ENCODE data around the gene SIAH2. TPM values are rescaled to one million over a fixed set of nuclear protein-coding genes. Genes with fewer than 3 reads are reported as not detected.

SIAH2 gene, protein sequence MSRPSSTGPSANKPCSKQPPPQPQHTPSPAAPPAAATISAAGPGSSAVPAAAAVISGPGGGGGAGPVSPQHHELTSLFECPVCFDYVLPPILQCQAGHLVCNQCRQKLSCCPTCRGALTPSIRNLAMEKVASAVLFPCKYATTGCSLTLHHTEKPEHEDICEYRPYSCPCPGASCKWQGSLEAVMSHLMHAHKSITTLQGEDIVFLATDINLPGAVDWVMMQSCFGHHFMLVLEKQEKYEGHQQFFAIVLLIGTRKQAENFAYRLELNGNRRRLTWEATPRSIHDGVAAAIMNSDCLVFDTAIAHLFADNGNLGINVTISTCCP
- total RNA-seq (15.9 TPM), polyA plus RNA-seq (ENCODE audit: insufficient read depth in 1 of 8, insufficient read length in 8 of 8, low replicate concordance in 1 of 8) (10 to 100 TPM; 19.1 to 22.1 (median 20.2) TPM)
- long read RNA-seq, donor 1, transcript SIAH2-201 (2 exons, 2,517 nt): major isoform, 8 of 8 reads
- long read RNA-seq, donor 1, partial matches to known transcripts: 0 of 8 reads
- long read RNA-seq, donor 1, other reads (novel, unspliced or antisense): 0 of 8 reads
- long read RNA-seq, donor 2, partial matches to known transcripts: 0 of 3 reads
- long read RNA-seq, donor 2, other reads (novel, unspliced or antisense): 0 of 3 reads
- long read RNA-seq, donor 3, transcript SIAH2-201 (2 exons, 2,517 nt): major isoform, 11 of 11 reads
- long read RNA-seq, donor 3, partial matches to known transcripts: 0 of 11 reads
- long read RNA-seq, donor 3, other reads (novel, unspliced or antisense): 0 of 11 reads
- long read RNA-seq, donor 4, transcript SIAH2-201 (2 exons, 2,517 nt): major isoform, 10 of 11 reads
- long read RNA-seq, donor 4, partial matches to known transcripts: 0 of 11 reads
- long read RNA-seq, donor 4, other reads (novel, unspliced or antisense): 0 of 11 reads
- long read RNA-seq, donor 5, transcript SIAH2-201 (2 exons, 2,517 nt): major isoform, 19 of 19 reads
- long read RNA-seq, donor 5, partial matches to known transcripts: 0 of 19 reads
- long read RNA-seq, donor 5, other reads (novel, unspliced or antisense): 0 of 19 reads
- long read RNA-seq, donor 6, transcript SIAH2-201 (2 exons, 2,517 nt): major isoform, 23 of 23 reads
- long read RNA-seq, donor 6, partial matches to known transcripts: 0 of 23 reads
- long read RNA-seq, donor 6, other reads (novel, unspliced or antisense): 0 of 23 reads
- long read RNA-seq, donor 7, transcript SIAH2-201 (2 exons, 2,517 nt): major isoform, 12 of 12 reads
- long read RNA-seq, donor 7, partial matches to known transcripts: 0 of 12 reads
- long read RNA-seq, donor 7, other reads (novel, unspliced or antisense): 0 of 12 reads
- long read RNA-seq, donor 8, transcript SIAH2-201 (2 exons, 2,517 nt): major isoform, 8 of 8 reads
- long read RNA-seq, donor 8, partial matches to known transcripts: 0 of 8 reads
- long read RNA-seq, donor 8, other reads (novel, unspliced or antisense): 0 of 8 reads
- long read RNA-seq, donor 9, transcript SIAH2-201 (2 exons, 2,517 nt): major isoform, 6 of 6 reads
- long read RNA-seq, donor 9, partial matches to known transcripts: 0 of 6 reads
- long read RNA-seq, donor 9, other reads (novel, unspliced or antisense): 0 of 6 reads
- long read RNA-seq, donor 10, transcript SIAH2-201 (2 exons, 2,517 nt): major isoform, 15 of 15 reads
- long read RNA-seq, donor 10, partial matches to known transcripts: 0 of 15 reads
- long read RNA-seq, donor 10, other reads (novel, unspliced or antisense): 0 of 15 reads
- long read RNA-seq, donor 11, transcript SIAH2-201 (2 exons, 2,517 nt): major isoform, 10 of 10 reads
- long read RNA-seq, donor 11, partial matches to known transcripts: 0 of 10 reads
- long read RNA-seq, donor 11, other reads (novel, unspliced or antisense): 0 of 10 reads

DNA sequence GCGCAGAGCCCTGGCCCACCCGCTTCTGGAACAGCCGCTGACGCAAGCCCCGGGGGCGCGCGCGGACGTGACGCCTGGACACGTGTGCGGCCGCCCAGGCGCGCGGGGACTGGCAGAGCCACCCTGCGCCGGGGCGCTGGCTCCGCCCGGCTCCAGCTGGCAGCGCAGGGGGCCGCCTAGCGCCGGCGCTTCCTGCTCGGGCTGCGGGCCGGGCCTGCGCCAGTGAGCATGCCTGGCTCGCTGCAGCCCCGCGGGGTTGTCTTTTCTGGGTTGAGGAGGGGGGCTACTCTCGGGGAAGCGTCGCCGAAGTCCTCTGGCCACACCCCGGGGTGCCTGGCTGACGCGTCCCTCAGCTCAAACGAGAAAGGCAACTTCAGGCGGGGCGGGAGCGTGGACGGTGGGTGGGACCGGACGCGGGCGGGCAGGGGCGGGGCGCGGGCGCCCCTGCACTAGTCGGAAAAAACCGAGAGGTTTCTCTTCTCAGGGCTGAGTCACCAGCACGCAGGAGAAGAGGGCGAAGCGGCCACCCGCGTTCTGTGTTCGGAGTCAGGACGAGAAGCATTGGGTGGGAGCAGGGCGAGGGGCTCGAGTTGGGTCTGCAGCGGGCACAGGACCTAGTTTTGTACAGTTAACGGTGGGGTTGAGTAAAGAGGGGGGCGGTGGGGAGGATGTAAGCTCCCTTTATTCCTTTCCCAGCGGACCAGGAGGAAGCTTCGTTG is at the start of gene SIAH2:
TSS of gene SIAH2 (minus strand) at position 48 of the 719 bp plus-strand sequence. CDS start 320 bp downstream, outside the sequence.
- DNase-seq: peak; percentile 97
- Histone ChIP-seq H3K4me3 (ENCODE audit: low read length) (peak within 1 kb of the TSS; percentile 79), H3K36me3 (ENCODE audit: control insufficient read depth, insufficient read depth, low read length) (peaks cover 4% of the 10 kb centered on the region), H3K4me1 (ENCODE audit: control insufficient read depth, insufficient read depth, low read length) (peaks cover 13% of the 10 kb centered on the region), H3K27me3 (ENCODE audit: control insufficient read depth, insufficient read depth, low read length) (no peaks in the 10 kb centered on the region), H3K27ac (ENCODE audit: low read length) (peak within 1 kb of the TSS; percentile 95), H3K9me3 (replicated peaks; ENCODE audit: control insufficient read depth, low read depth, low read length) (no peaks in the 10 kb centered on the region)
- WGBS (ENCODE audit: insufficient coverage): under 1% methylated on average over 58 of the region's 70 CpGs

DNA sequence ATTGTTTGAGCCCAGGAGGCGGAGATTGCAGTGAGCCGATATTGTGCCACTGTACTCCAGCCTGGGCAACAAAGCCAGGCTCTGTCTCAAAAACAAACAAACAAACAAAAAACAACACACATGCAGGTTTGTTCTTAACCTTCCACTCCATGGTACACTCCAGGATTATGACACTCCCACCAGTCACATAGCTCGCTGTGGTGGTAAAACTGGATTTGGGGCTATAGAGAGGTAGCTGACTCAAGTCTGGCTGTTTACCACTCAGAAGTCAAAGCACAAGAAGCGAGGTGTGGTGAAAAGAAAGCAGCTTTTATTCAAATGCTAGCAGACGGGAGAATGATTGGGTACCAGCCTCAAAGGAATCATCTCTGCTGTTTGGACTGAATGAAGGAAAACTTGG is 49.0 kb upstream of the SIAH2 start:
- H3K36me3 ChIP-seq (ENCODE audit: control insufficient read depth, insufficient read depth, low read length): no peaks in the 10 kb centered on the region
- H3K27me3 ChIP-seq (ENCODE audit: control insufficient read depth, insufficient read depth, low read length): no peaks in the 10 kb centered on the region
- no peak for DNase-seq
- no peaks in the 10 kb centered on the region for H3K9me3 ChIP-seq (replicated peaks; ENCODE audit: control insufficient read depth, low read depth, low read length)
- H3K4me1 ChIP-seq (ENCODE audit: control insufficient read depth, insufficient read depth, low read length): no peaks in the 10 kb centered on the region
- 71% methylated on average over 3 of the region's 5 CpGs for WGBS (ENCODE audit: insufficient coverage)
- no peak overlapping the region for H3K27ac ChIP-seq (ENCODE audit: low read length)
- H3K4me3 ChIP-seq (ENCODE audit: low read length): no peak overlapping the region

DNA sequence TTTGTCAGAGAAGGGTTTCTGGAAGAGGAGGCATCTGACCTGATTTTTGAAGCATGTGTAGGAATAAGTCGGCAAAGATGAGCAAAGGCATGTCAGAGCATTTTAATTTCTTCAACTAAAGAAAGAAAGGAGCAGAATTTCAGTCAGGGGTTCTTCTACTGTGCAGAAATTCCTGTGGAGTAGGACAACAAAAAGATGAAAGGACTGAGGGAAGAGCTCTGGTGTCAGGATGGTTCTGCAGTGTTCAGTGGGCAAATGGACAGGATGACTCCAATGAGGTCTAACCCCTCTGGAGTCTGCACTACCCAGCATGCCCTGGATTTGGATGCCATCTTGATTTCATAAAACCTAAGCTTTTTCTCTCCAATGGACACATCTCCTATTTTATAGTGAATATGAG is 47.7 kb upstream of the SIAH2 start:
- no peak for DNase-seq
- WGBS (ENCODE audit: insufficient coverage): 50% methylated on average over 1 of the region's 1 CpG
- no peaks in the 10 kb centered on the region for H3K4me1 ChIP-seq (ENCODE audit: control insufficient read depth, insufficient read depth, low read length)
- H3K4me3 ChIP-seq (ENCODE audit: low read length): no peak overlapping the region
- H3K36me3 ChIP-seq (ENCODE audit: control insufficient read depth, insufficient read depth, low read length): no peaks in the 10 kb centered on the region
- no peaks in the 10 kb centered on the region for H3K27me3 ChIP-seq (ENCODE audit: control insufficient read depth, insufficient read depth, low read length)
- no peaks in the 10 kb centered on the region for H3K9me3 ChIP-seq (replicated peaks; ENCODE audit: control insufficient read depth, low read depth, low read length)
- no peak overlapping the region for H3K27ac ChIP-seq (ENCODE audit: low read length)

- no peaks in the 10 kb centered on the region for H3K27me3 ChIP-seq (ENCODE audit: control insufficient read depth, insufficient read depth, low read length)
- H3K36me3 ChIP-seq (ENCODE audit: control insufficient read depth, insufficient read depth, low read length): no peaks in the 10 kb centered on the region
- H3K27ac ChIP-seq (ENCODE audit: low read length): no peak overlapping the region
- no peaks in the 10 kb centered on the region for H3K4me1 ChIP-seq (ENCODE audit: control insufficient read depth, insufficient read depth, low read length)
- DNase-seq: no peak
- WGBS (ENCODE audit: insufficient coverage): 69% methylated on average over 3 of the region's 5 CpGs
- no peak overlapping the region for H3K4me3 ChIP-seq (ENCODE audit: low read length)
- no peaks in the 10 kb centered on the region for H3K9me3 ChIP-seq (replicated peaks; ENCODE audit: control insufficient read depth, low read depth, low read length)
These were observed 43.3 kb upstream of the SIAH2 start for GRCh38 chr3:150806185-150806835.

DNA sequence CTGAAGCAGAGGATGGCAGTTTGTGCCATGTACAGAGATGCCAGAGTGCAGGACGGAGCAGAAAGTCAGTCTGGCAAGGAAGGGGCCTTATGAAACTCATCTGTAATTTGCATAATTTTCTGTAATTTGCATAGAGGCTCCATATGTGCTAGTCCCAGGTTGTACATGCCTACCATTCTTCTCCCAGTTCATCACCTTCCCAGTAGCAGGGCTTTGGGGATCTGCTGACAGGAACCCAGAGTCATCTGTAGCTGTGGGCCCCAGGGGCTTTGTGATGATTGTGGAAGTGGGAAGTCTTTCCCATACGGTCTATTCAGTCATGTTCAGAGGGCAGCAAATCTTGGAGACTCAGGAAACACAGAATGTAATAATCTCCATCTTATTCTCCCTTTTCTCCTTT is 42.4 kb upstream of the SIAH2 start:
- Histone ChIP-seq H3K27ac (ENCODE audit: low read length) (no peak overlapping the region), H3K36me3 (ENCODE audit: control insufficient read depth, insufficient read depth, low read length) (no peaks in the 10 kb centered on the region), H3K9me3 (replicated peaks; ENCODE audit: control insufficient read depth, low read depth, low read length) (no peaks in the 10 kb centered on the region), H3K4me1 (ENCODE audit: control insufficient read depth, insufficient read depth, low read length) (no peaks in the 10 kb centered on the region), H3K4me3 (ENCODE audit: low read length) (no peak overlapping the region), H3K27me3 (ENCODE audit: control insufficient read depth, insufficient read depth, low read length) (no peaks in the 10 kb centered on the region)
- no peak for DNase-seq
- WGBS (ENCODE audit: insufficient coverage): no CpG with 5 or more reads among the region's 2 CpGs

GRCh38 chr3:150803440-150803985 is 40.5 kb upstream of the SIAH2 start:
- no peak for DNase-seq
- 92% methylated on average over 5 of the region's 9 CpGs for WGBS (ENCODE audit: insufficient coverage)
- Histone ChIP-seq H3K27me3 (ENCODE audit: control insufficient read depth, insufficient read depth, low read length) (no peaks in the 10 kb centered on the region), H3K4me1 (ENCODE audit: control insufficient read depth, insufficient read depth, low read length) (no peaks in the 10 kb centered on the region), H3K4me3 (ENCODE audit: low read length) (no peak overlapping the region), H3K9me3 (replicated peaks; ENCODE audit: control insufficient read depth, low read depth, low read length) (no peaks in the 10 kb centered on the region), H3K27ac (ENCODE audit: low read length) (no peak overlapping the region), H3K36me3 (ENCODE audit: control insufficient read depth, insufficient read depth, low read length) (no peaks in the 10 kb centered on the region)

DNA sequence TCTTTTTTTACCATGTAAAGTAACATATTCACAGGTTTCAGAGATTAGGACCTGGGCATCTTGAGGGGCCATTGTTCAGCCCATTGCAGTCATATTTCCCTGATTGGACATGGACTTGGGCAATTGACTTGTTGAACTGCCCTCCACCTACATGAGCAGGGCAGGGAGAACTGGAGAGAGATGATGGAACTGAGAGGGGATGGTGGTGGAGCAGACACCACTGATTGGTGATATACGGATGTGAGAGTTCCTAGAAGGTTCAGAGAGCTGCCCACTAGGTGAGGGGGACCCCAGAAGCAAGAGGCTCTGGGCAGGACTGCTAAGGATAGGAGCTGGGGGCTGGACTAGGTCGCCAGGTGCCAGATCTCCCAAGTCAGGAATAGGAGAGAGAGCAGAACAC is 37.8 kb upstream of the SIAH2 start:
- 100% methylated on average over 1 of the region's 2 CpGs for WGBS (ENCODE audit: insufficient coverage)
- no peaks in the 10 kb centered on the region for H3K27me3 ChIP-seq (ENCODE audit: control insufficient read depth, insufficient read depth, low read length)
- no peak for DNase-seq

GRCh38 chr3:150798122-150798618 is 35.2 kb upstream of the SIAH2 start:
- Histone ChIP-seq H3K27ac (ENCODE audit: low read length) (no peak overlapping the region), H3K4me3 (ENCODE audit: low read length) (no peak overlapping the region), H3K4me1 (ENCODE audit: control insufficient read depth, insufficient read depth, low read length) (peaks cover 4% of the 10 kb centered on the region), H3K27me3 (ENCODE audit: control insufficient read depth, insufficient read depth, low read length) (no peaks in the 10 kb centered on the region), H3K9me3 (replicated peaks; ENCODE audit: control insufficient read depth, low read depth, low read length) (no peaks in the 10 kb centered on the region), H3K36me3 (ENCODE audit: control insufficient read depth, insufficient read depth, low read length) (no peaks in the 10 kb centered on the region)
- no peak for DNase-seq
- WGBS (ENCODE audit: insufficient coverage): 7% methylated on average over 2 of the region's 4 CpGs

More for the DNA sequence above, 37.8 kb upstream of the SIAH2 start:
- Histone ChIP-seq H3K9me3 (replicated peaks; ENCODE audit: control insufficient read depth, low read depth, low read length) (no peaks in the 10 kb centered on the region), H3K4me3 (ENCODE audit: low read length) (no peak overlapping the region), H3K27ac (ENCODE audit: low read length) (no peak overlapping the region), H3K36me3 (ENCODE audit: control insufficient read depth, insufficient read depth, low read length) (no peaks in the 10 kb centered on the region), H3K4me1 (ENCODE audit: control insufficient read depth, insufficient read depth, low read length) (no peaks in the 10 kb centered on the region)
